Erythroblast (primary cell): ENCODE results near the gene DDO.

Experiments
- GATA1 ChIP-seq: IDR thresholded peaks from 2 replicates; pipeline ENCODE4 v1.6.1; 2011; ENCODE audit warnings: low read depth, mild to moderate bottlenecking, control low read depth, low read length, moderate library complexity
- POLR2A ChIP-seq: IDR thresholded peaks from 2 replicates; pipeline ENCODE4 v1.6.1; 2011; ENCODE audit warnings: mild to moderate bottlenecking, low read length

GRCh38 chr6:110357664-110358552 is 57.5 kb downstream of the DDO start, which contains the start of gene METTL24:
- no peak for TF ChIP-seq POLR2A
- no peak for TF ChIP-seq GATA1
